ENCODE measurements around the gene PGRMC2. TPM values are rescaled to one million over a fixed set of nuclear protein-coding genes. Genes with fewer than 3 reads are reported as not detected.

Gene PGRMC2
- total and polyA plus RNA-seq, 2 of the 4 experiments (the other 2 are of a cell fraction), result 13.4 to 40.7 TPM

GRCh38 chr4:128228845-128229795 is 58.5 kb downstream of the PGRMC2 start:
- Histone ChIP-seq H2BK15ac (ENCODE audit: low read depth, low read length) (peak overlapping the region; percentile 36; the same call in 1 of the 3 replicates), H3K56ac (ENCODE audit: extremely low read depth, insufficient read depth, low read length) (no peak overlapping the region), H3K9ac (ENCODE audit: low read depth, low read length) (no peak overlapping the region), H3K4me2 (ENCODE audit: low read depth, low read length) (peak overlapping the region; percentile 41; the same call in 1 of the 2 replicates), H3K18ac (ENCODE audit: low read depth, low read length) (peak overlapping the region; percentile 86), H2AK5ac (ENCODE audit: low read depth, low read length) (no peak overlapping the region), H4K91ac (ENCODE audit: insufficient read depth, low read depth, low read length) (peak overlapping the region; percentile 61; the same call in 1 of the 2 replicates), H3K27me3 (ENCODE audit: control insufficient read depth, insufficient read depth, low read length) (no peaks in the 10 kb centered on the region), H3K27ac (ENCODE audit: insufficient read depth, low read length) (peak overlapping the region; percentile 56; the same call in 1 of the 2 replicates), H3K79me1 (ENCODE audit: low read depth in 1 of 2, low read length in 2 of 2) (no peaks in the 10 kb centered on the region; a peak in 1 of 4 replicates), H2BK20ac (ENCODE audit: low read depth, low read length) (peak overlapping the region; percentile 48), H3K36me3 (ENCODE audit: control insufficient read depth, insufficient read depth, low read length) (no peaks in the 10 kb centered on the region), H2BK5ac (ENCODE audit: low read depth, low read length, poor library complexity, severe bottlenecking) (peak overlapping the region; percentile 27), H2BK120ac (ENCODE audit: low read depth, low read length) (peak overlapping the region; percentile 67), H4K8ac (ENCODE audit: low read depth in 2 of 2, low read length in 2 of 2) (peak overlapping the region in 1 of 2 experiments; percentile 31; a peak in 2 of 4 replicates), H3K4me3 (ENCODE audit: insufficient read depth, low read depth, low read length) (no peak overlapping the region), H3K4ac (ENCODE audit: low read depth, low read length) (peak overlapping the region; percentile 17; the same call in 1 of the 2 replicates), H3K9me1 (ENCODE audit: insufficient read depth, low read length) (peaks cover 2% of the 10 kb centered on the region; the same call in 1 of the 2 replicates), H3K14ac (replicated peaks; ENCODE audit: low read depth, low read length) (0 out of 2 replicates have a peak overlapping the region, but pooled peaks have one; percentile 27), H2AFZ (replicated peaks; ENCODE audit: low read length, poor library complexity) (no peak overlapping the region), H2AK9ac (replicated peaks; ENCODE audit: low read depth, low read length, poor library complexity) (no peak overlapping the region), H3K9me3 (ENCODE audit: control insufficient read depth, insufficient read depth, low read length) (no peaks in the 10 kb centered on the region), H4K5ac (ENCODE audit: low read depth, low read length) (peak overlapping the region; percentile 79), H3K4me1 (ENCODE audit: control insufficient read depth, insufficient read depth, low read length) (peaks cover 17% of the 10 kb centered on the region), H4K20me1 (ENCODE audit: insufficient read depth, low read length) (no peaks in the 10 kb centered on the region), H3K23ac (ENCODE audit: low read depth, low read length) (no peak overlapping the region)
- dilution Hi-C loops (cut with HindIII; ENCODE audit: low sequenced_read_pairs, unreplicated experiment) (no loop called here), in situ Hi-C loops (cut with MboI; ENCODE audit: low sequenced_read_pairs) (no loop called here), intact Hi-C loops (cut with micrococcal nuclease) (loop anchor here (5.0 kb wide), 1 partner anchor 158 kb away; no protein-coding TSS in a partner anchor)
- no TSS peak for BruUV-seq (replicated peaks)
- WGBS, 2 experiments (ENCODE audit: extremely low coverage in 2 of 2, insufficient read length in 1 of 2), result no CpG with 5 or more reads among the region's 6 CpGs
- 0 out of 2 replicates have a peak, but pooled peaks have one; percentile 33 for ATAC-seq (ENCODE audit: low read depth)
- DNase-seq, result peak; percentile 62
- ChIA-PET CTCF (interaction anchor here (0.5 to 0.7 kb wide), 3 partner anchors 12 to 165 kb away, joined by 3 read pairs; no protein-coding TSS in a partner anchor), POLR2A (ENCODE audit: unreplicated experiment) (no interaction called here)
- no peak for TF ChIP-seq BHLHE40 (IDR thresholded peaks at IDR 0.05; ENCODE audit: low read depth, low read length)
- TF ChIP-seq CHD1 (IDR thresholded peaks at IDR 0.05; ENCODE audit: low read depth, low read length), result no peak
- no peak for TF ChIP-seq POLR2A (IDR thresholded peaks at IDR 0.05; ENCODE audit: low read depth, low read length)
- no peak for TF ChIP-seq MXI1 (IDR thresholded peaks at IDR 0.05; ENCODE audit: borderline replicate concordance, low read depth, low read length)
- TF ChIP-seq RCOR1 (IDR thresholded peaks at IDR 0.05; ENCODE audit: insufficient replicate concordance, low read length), result no peak
- TF ChIP-seq USF2 (IDR thresholded peaks at IDR 0.05; ENCODE audit: low read depth, low read length), result no peak
- TF ChIP-seq NFE2L2 (IDR thresholded peaks at IDR 0.05; ENCODE audit: low read depth, low read length), result no peak
- TF ChIP-seq CEBPB (IDR thresholded peaks at IDR 0.05; ENCODE audit: low read depth, low read length), result no peak
- no peak for TF ChIP-seq ELK1 (IDR thresholded peaks at IDR 0.05; ENCODE audit: borderline replicate concordance, low read depth, low read length)
- TF ChIP-seq SMC3 (IDR thresholded peaks at IDR 0.05; ENCODE audit: low read depth, low read length), result no peak
- TF ChIP-seq RFX5 (IDR thresholded peaks at IDR 0.05; ENCODE audit: low read depth, low read length), result no peak
- TF ChIP-seq RAD21 (IDR thresholded peaks at IDR 0.05; ENCODE audit: low read length), result no peak
- TF ChIP-seq FOS (IDR thresholded peaks at IDR 0.05; ENCODE audit: low read depth, low read length), result no peak

All from IMR-90 (cell line).